CD4-positive, alpha-beta T cell treated with Interleukin-6 for 4 hours (primary cell): ENCODE results near the gene CDK4.

ENCODE experiments used
- DNase-seq: peaks from one replicate; pipeline ENCODE4 v3.0.0-alpha.2; 2020; ENCODE audit warnings: mixed read lengths

Gene CDK4

DNA sequence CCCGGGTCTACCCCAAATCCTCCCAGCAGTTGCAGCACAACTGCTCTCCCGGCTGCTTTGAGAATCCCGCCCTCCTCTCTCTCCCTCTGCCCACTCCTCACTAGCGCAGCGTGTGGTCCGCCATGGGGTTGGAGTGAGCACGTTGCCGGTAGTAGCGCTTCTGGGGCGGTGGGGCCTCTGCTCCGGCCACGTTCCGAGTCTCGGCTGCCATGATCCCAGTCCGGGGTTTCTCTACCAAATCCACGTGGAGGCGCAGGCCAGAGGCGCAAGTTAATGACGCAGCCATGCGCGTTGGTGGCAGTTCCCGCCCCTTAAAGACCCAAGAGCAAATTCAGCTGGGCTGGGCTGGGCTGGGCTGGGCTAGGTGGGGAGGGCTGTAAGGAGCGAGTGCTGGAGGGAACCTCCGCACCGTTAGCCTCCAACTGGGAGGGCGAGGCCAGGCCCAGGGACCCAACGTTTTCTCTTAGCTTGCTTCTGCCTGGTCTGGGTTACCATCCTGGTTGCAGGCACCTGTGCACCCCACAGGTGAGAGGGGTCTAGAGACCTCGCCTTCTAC, 19.8 kb upstream of the CDK4 start, which contains the start of gene METTL1:
Gene METTL1, minus strand, starts transcription at position 233 of the 556 bp plus-strand sequence. Its CDS starts 22 bp downstream, at position 211.
- DNase-seq: peak; percentile 92

DNA sequence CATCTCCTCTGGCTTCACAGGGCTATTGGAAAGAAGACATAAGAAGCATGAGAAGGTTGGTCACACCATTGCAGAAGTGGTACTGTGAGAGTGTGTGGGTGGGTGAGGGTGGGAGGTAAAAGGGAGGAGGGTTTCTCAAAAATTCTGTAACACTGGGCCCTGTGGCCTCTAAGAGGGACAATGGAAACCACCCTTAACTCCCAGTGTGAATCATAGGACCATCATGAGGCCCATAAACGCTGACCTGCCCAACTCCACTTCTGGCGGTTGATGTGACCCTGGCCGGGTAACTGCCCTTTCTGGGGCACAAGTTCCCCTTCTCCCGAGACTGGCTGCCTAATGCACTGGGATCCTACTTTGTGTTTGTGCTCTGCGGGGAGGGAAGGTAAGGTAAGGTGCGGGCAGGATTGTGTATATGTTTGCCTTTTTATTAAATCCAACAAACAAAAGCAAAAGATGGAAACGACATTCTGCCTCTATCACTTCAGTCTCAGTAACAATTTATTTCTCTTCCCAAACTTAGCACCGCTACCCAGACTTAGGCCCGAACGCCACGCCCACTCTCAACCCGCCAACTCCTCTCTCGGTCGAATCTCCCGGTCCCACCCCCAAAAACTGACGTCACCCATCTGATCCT, 19.2 kb upstream of the CDK4 start:
- peak; percentile 93 for DNase-seq

DNA sequence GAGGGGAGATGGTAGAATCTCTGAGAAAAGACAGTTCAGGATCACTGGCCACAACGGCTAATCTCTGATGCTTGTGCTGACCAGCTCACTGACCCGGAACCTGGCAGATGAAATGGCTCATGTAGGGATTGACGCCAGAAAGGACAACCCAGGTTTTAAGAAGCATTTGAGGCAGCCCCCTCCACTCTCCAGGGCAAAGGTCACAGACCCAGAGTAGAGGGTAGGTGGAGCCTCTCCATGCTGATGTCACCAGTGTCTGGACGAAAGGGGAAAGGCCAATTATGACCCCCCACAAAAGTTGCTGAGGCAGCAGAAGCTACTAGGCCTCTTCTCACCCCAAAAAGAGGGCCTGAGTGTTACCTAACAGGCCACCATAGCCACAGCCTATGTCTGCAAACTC, 18.6 kb upstream of the CDK4 start:
- no peak for DNase-seq

DNA sequence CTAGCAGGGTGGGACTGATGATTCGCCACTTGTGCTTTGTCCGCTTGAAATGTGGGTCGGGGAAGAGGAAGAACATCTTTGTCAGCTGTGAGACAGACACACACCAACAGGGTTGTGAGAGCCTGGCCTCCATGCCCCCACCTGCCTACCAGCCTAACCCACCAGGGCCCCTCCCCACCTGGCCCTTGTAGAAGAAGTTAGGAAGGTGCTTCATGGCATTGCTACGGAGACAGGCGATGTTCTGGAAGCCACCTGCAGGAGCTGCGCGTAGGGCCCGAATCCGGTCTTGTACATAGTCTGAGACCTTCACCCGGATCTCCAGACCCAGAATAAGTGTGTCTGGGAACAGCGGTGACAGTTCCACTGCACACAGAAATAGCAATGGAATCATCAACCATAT, 17.5 kb upstream of the CDK4 start:
- DNase-seq: no peak

DNA sequence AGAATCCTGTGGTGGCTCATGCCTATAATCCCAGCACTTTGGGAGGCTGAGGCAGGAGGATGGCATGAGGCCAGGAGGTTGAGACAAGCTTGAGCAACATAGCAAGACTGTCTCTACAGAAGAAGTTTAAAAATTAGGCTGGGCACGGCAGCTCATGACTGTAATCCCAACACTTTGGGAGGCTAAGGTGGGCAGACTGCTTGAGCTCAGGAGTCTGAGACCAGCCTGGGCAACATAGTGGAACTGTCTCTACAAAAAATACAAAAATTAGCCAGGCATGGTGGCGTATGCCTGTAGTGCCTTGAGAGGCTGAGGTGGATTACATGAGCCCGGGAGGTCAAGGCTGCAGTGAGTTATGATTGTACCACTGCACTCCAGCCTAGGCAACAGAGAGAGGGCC, 15.8 kb upstream of the CDK4 start:
- DNase-seq: no peak

DNA sequence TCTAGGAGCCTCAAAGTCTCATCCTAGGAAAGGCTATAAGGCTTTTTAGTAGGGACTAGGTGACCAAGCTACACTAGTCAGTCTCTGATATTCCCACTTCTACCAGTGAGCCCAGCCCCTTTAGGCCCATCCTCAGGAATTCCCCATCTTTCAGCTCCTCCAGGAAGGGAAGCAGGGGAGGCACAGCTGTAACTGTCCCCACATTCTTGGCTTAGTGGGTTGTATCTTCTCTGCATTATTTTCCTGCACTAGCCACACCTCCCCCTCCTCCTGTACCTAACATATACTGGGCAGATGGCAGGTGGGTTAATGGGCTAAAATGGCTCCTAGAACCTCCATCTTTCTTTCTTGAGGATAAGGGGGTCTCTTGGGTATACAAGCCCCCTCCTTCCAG, 15.2 kb upstream of the CDK4 start:
- no peak for DNase-seq

DNA sequence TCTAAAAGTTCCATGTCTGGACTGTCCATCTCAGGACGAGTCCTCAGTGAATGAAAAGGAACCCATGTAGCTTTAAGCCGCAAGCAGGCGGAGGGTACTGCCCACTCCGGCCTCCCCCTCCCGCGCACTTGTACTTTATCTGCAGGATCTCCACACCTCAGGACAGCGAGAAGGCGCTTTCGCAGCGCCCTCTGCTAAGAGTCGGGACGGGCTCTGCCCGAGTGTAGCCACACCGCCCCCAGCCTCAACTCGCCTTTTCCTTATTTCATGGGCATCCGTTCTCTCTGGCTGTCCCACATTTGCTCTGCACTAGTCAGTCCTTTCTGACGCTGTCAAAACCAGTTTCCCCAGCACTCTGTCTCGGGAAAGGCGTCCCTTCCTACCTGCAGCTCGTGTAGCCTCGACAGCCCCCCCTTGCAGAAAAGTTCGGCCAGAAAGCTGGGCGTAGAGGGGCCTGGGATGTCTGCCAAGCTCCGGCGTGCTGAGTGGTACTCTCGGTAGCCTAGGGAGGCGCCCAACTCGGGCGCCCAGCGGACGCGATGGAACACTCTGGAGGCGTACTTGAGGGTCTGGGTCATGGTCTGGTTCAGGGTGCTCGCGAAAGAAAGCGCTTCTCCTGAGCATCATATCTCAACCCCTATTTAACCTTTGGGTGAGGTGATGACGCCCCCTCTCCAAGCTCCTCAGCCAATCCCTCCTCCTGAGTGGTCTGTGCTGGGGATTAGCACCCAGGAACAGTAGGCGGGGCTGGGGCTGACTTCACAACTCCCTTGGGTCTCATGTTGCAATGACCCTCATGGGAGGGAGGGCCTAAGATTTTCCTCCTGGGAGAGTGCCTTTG, 14.6 kb upstream of the CDK4 start, which contains the start of gene CYP27B1:
Gene CYP27B1, minus strand, starts transcription at position 615 of the 841 bp plus-strand sequence. Its CDS starts 37 bp downstream, at position 578.
- DNase-seq: no peak

DNA sequence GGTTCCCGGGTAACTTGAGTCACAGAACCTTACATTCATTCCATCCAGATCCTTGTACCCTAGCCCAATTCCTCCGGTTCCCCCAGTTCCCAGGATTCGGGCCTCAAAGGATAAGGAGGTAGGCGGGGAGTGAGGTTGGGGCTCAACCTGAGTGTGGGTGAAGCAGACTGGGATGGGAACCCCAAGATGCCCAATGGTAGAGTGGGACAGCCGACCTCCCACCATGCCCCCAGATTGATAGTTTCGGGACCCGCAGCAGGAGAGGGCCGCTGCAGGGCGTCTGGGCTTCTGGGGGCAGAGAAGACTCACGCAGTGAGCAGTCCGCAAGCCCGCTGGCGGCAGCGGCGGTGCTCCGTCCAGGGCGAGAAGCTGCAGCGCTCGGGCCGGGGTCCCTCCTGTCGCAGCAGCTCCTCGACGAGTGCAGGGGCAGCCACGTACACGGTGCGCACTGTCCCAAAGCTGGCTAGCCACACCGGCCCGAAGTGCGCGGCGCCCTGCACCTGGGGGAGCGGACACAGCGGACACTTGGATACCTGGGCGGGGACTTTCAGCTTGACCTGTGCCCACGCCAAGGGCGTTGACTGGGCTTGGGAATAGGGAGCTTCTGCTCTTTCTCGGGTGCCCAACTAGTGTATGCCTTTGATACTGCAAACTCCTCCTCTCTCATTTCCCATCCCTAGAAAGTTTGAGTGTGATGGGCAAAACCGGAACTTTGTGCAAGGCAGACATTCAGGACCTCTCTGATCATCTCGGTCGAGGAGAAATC, 13.8 kb upstream of the CDK4 start:
- no peak for DNase-seq

DNA sequence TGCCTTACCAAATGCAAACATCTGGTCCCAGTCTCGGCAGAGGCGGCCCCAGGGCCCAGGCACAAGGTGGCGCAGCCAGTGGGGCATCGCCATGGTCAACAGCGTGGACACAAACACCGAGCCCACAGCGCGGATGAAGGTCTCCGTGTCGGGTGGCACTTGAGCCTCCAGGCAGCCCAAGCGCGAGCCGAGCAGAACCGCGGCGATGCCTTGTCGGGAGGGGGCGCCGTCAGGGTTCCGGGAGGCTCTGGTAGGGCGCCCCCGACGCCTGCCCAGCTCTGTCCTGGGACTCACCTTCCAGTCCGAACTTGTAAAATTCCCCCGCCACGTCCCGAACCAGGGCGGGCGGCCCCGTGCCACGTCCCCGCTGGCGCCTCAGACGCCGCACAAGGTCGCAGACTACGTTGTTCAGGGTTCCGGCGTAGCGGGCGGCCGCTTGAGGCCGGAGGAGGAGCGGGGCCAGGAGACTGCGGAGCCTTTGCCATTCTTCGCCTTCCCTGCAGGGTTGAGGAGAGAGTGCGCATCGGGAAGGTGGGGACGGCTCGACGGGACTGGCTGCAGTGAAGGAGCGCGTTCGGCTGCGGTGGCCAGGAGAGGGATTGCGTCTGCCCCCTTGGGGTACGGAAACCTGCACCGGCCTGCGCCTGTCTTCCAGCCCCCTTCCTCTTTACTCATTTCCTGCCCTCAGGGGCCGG, 13.0 kb upstream of the CDK4 start:
- peak; percentile 69 for DNase-seq

DNA sequence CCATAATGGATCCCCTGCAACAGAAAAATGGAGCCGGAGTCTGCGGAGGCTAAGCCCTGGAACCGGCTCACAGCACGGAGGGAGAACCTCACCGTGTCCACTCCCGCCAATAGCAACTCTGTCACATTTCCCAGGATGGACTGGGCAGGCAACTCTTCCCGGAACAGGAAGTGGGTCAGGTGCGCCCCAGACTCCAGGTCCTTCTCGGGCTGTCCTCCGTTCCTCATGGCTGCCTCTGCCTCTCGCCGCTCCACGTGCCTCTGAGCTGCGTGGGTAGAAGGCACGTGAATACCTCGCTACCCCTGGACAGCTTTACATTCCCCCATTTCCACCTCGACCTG, 12.5 kb upstream of the CDK4 start:
- DNase-seq: no peak

DNA sequence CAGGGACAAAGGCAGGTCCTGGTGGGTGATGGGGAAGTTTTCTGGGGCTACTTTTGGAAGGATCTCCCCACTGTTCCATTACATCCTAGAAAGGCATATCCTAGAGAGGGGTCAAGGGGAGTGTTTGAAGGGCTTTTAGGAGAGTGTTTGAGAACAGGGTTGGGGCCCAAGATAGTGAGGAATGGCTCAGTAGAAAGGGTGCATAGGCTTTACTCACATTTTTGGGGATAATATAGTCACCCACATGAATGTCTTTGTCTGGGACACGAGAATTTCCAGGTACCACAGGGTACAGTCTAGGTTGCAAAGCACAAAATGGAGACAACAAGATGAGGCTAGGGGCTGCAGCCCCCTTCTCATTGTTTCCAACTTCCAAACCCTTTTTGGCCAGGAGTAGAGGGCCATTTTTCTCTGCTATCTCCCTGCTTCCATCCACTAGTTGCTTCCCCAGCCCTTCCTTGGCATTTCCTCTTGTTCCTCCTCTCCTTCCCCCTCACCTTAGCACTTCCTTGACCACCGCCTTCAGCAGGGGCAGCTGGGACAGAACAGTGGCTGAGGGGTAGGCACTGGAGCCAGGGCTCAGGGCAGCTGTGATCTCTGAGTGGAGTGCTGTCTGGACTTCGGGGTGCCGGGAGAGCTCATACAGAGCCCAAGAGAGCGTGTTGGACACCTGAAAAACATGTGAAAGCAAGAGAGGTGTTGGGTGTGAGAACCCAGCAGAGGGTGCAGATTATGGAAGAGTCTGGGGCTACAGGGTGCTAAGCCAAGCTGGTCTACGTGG, 12.0 kb upstream of the CDK4 start:
- DNase-seq: no peak

DNA sequence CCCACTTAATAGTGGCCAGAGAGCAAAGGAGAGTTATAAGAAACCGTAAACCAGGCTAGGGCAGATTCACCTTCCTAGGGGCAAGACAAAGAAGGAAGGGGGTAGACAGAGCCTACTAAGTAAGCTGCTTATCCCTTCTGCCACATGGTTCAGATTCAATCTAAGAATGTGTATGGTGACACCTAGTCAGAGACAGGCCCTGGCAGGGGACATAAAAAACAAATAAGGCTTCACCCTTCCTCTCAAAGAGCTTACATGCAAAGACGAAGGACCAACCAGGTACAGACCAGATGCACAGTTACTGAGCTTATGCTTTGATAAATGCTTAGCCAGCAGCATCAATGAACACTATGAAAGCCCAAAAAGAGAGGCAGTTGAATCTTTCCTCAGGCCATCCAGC, 10.4 kb upstream of the CDK4 start:
- DNase-seq: no peak

DNA sequence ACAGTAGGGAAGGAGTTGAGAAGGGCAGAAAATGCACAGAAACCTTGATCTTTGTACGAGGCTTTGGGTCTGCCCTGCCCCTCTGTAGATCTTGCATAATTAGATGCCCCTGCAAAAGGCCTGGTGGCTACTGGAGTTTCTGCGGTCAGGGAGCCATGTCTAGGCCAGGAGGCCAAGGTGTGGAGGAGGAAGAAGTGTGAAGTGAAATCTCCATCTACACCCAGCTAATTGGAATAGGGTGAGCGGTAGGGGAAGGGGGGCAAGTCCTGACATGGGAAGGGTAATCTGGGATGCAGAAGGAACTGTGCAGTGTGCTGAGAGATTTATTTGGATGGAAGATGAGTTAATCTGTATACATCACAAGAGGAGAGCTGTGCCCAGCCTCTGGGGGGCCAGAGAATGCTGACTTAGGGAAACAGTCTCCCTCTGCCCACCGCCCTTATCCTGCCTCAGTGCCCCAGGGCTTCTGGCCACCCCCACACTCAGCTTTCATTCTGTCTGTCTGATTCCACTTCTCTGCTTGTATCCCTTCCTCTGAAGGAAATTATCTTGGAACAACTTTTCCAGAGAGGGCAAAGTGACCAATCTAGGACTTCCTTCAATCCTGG, 9.4 kb upstream of the CDK4 start:
- no peak for DNase-seq

DNA sequence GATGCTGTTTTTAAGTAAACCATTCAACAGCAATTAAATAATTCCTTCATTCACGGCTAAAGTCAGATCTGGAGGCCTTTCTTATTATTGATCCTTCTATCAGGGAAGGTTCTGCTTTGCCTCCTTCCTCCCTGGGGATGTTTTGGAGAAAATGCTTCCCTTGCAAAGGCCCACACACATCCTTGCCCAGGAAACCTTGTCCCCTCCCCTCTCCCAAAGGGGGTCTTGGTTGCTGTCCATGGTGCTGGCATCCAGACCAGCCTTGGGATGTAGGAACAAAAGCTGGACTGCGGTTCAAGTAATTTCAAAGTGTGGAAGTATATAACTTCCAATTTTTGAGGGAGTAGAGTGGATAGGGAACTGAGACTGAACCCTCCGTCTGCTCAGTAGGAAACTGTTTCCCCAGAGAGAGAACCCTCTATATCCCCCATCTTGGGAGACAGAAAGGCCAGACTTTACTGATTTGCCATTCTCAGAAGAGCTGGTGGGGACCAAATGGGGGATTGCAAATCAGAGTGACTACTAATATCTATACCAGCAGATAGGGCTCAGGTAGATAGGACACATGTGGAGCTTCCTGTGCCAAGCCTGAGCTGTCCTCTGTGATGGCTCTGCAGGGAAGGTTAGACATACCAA, 8.4 kb upstream of the CDK4 start:
- no peak for DNase-seq

DNA sequence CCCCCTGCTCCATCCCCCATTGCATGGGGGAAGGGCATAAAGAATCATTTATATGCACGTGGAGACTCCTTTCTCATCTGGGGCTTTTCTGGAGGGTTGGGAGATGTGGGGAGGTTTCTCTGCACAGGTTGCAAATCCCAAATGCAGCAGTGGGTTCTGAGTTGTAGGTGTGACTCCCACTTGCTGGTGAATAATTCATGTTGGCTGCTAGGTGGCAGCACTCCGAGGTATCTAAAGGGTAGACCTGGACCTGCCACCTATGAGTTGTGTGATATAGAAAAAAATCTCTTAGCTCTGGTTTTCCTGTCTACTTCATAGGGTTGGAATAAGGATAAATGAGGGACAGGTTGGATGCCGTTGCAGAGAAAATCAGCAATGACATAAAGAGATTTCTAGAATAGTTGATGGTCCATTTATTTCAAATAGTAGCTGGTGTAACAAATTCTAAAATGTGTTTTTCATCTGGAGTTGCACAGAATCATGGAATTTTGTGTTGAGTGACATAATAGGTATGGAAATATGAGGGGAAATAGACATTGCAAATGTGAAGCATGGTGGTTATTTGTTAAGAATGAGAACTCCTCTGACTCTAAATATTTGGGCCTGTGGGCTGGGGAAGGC, 7.4 kb upstream of the CDK4 start:
- peak; percentile 62 for DNase-seq

DNA sequence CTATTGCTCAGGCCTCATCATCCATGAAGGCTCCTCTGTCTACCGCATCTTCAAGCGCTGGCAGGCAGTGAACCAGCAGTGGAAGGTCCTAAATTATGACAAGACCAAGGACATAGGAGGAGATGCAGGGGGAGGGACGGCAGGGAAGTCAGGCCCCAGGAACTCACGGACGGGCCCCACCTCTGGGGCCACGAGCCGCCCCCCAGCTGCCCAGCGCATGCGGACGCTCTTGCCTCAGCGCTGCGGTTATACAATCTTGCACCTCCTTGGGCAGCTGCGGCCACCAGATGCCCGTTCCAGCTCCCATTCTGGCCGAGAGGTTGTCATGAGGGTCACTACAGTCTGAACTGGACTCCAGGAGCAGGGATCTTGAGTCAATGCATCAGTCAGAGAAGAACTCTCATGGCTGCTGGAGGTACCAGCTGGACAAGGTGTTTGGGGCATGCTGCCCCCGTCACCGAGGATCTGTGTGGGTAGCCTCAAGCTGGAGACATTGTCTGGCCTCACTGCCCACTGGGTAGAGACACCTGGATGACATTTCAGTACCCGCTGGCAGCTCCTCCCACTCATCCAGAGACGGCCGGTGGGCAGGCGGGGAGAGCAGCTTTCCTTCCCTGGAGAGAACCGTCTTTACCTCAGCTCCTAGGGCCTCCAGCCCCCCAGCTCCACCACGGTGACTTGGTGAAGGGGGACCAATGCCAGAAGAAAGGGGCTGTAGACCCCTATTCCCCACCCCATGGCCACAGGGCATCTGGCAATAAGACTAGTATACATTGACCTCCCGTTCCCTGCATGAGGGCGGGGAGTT, 6.6 kb upstream of the CDK4 start:
- DNase-seq: no peak

DNA sequence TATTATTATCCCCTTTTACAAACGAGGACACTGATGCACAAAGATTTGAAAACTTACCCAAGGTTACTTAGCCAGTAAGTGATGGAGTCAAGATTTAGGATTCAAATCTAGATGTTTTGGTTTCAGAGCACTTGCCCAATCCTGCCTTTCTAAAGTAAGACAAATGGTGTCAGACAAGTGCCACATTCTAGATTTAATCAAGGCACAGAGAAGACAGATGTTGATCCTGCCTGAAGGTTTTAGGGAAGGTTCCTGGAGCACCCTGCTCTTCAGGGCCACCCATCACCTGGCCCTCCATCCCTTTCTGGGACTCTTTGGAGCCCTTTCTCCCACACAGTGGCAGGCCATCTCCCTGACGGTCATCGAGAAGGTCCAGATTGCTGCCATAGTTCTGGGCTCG, 5.7 kb upstream of the CDK4 start:
- DNase-seq: no peak

DNA sequence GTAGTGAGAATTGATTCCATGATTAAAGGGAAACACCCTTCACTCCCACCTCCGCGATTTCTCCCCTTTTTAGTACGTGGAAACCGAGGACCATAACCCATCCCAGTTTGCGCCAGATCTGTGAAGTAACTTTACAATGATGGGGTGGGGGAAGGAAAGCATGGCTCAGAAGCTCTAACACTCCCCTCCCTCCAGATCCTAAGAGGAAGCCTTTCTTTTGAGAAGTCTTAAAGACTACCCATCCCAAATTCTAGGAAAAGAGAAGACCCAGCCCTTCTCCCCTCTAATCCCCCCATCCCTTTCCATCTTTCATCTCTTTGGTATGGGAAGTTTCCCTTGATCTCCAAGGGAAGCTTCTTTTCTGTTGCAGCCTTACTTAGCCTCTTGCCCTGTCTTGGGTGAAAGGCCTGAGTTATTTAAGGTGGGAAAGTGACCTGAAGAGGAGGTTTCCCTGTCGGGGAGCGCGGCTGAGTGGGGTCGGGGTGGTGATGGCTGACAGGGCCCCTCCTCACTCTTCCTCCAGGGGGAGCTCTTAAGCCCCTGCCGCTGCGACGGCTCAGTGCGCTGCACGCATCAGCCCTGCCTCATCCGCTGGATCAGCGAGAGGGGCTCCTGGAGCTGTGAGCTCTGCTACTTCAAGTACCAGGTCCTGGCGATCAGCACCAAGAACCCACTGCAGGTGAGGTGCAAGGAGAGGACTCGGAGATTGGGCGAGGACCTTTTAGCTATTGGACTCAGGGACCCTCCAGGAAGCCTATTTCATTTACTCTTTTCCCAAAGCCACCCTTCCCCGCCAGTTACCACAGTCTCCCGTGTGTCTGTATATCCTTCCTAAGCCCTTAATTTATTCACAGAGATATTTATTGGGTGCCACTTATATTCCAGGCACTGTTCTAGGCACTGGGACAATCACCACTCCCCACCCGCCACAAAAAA, 4.6 kb upstream of the CDK4 start:
- peak; percentile 78 for DNase-seq
